Pancreas (tissue), 10 donors: ENCODE measurements around the gene IQGAP2. TPM values are rescaled to one million over a fixed set of nuclear protein-coding genes. Genes with fewer than 3 reads are reported as not detected.

Experiments
- ATAC-seq, 4 donors: fragments of 200-7000 bp; cut with Tn5 transposase; one replicate each; pipeline versions ENCODE4 v1.8.0 to v1.9.1; 2020; ENCODE audit warnings: mild to moderate bottlenecking in 4 of 4, moderate library complexity in 4 of 4
- DNase-seq, 6 donors: peaks; one replicate each; pipeline ENCODE4 v3.0.0-alpha.2; 2020
- FAIRE-seq: peaks from 2 replicates; lab custom pipeline; 2012; peaks lifted over from hg19 to GRCh38; lab: Jason Lieb, UNC
- H3K27ac ChIP-seq, 4 donors: fragments of 200-600 bp; sonication (generic); 1 replicate in 3 of 4; 2 replicates in 1 of 4; pipeline versions ENCODE4 v1.5.0 to v1.8.0; 2020
- H3K27me3 ChIP-seq, 4 donors: fragments of 200-600 bp; one replicate each; pipeline ENCODE4 v1.8.0; 2021
- H3K36me3 ChIP-seq, 3 donors: fragments of 200-600 bp; sonication (generic) in 1 of 3; one replicate each; pipeline versions ENCODE4 v1.5.0 to v1.8.0; 2020 to 2021
- H3K4me1 ChIP-seq, 3 donors: fragments of 200-600 bp; one replicate each; pipeline ENCODE4 v1.8.0; 2021
- H3K4me3 ChIP-seq, 4 donors: fragments of 200-600 bp; sonication (generic) in 2 of 4; one replicate each; pipeline versions ENCODE4 v1.5.0 to v1.8.0; 2020 to 2021
- H3K9me3 ChIP-seq, 4 donors: fragments of 200-600 bp; one replicate each; pipeline ENCODE4 v1.8.0; 2021
- CTCF ChIP-seq, 4 donors: fragments of 200-600 bp; sonication (generic) in 3 of 4; IDR thresholded peaks; one replicate each; pipeline versions ENCODE4 v1.5.0 to v1.8.0; 2021; ENCODE audit warnings: antibody characterized with exemption in 4 of 4
- WGBS, 2 donors: extraction: QIAGEN DNeasy Blood & Tissue Kit; methylation state at CpG; one replicate each; pipeline ENCODE4 v1.1.7; 2013; 5-methylcytosine and 5-hydroxymethylcytosine counted together
- intact Hi-C, 3 donors: fragments of 100-400 bp; cut with DNase I; formaldehyde crosslinking; loops; one replicate each; pipeline versions ENCODE4 v1.11.1 to v1.14.2; 2022
- polyA plus RNA-seq, 2 donors: library from polyadenylated mRNA; stranded (reverse); fragments of 200-250 nt; gene quantifications; one replicate each; pipeline ENCODE4 v1.2.3, GENCODE V29; 2013
- total RNA-seq, 6 donors: library from RNA; stranded (reverse); fragmentation: NEBNext Ultra II Directional in 4 of 6; extraction: Animal tissue kit (Norgen Biotek cat#: 25700) in 4 of 6; gene quantifications; one replicate each; pipeline versions ENCODE4 v1.2.1 to v1.2.4, GENCODE V29; 2021 to 2023
- donor health status: healthy with polysubstance abuse.
- donor health status: DM: no; HTN: no; CAD: no; lungs with moderate emphysema.
- donor health status: DM: no; HTN: no; CAD: no.
- donor health status: control.
- donor health status: control.
- donor health status: Bipolar disorder and iron deficiency.
- donor health status: DM: yes; HTN: yes; CAD: no.
- donor health status: DM: no; HTN: no; CAD: no.
- donor health status: DM: no; HTN: no; CAD: no.
- donor health status: DM: yes; HTN: yes; CAD: no.

IQGAP2 gene
- total and polyA plus RNA-seq, 8 donors, result 14.4 to 54.0 (median 35.2) TPM

- Histone ChIP-seq H3K4me1 (no peaks in the 10 kb centered on the region), H3K27me3 (no peaks in the 10 kb centered on the region), H3K27ac (no peak overlapping the region), H3K9me3 (no peaks in the 10 kb centered on the region), H3K4me3 (no peak overlapping the region), H3K36me3 (peaks cover 0 to 13% (median 0%) of the 10 kb centered on the region in 3 donors)
- no peak for DNase-seq
- no peak for ATAC-seq
- FAIRE-seq, result no peak
- no peak for TF ChIP-seq CTCF (IDR thresholded peaks at IDR 0.05)
- intact Hi-C loops, result no loop called here
Observed at GRCh38 chr5:76643371-76643770, 240.3 kb downstream of the IQGAP2 start.

- TF ChIP-seq CTCF (IDR thresholded peaks at IDR 0.05), result no peak
- H3K36me3 ChIP-seq, result peaks cover 0 to 8% (median 0%) of the 10 kb centered on the region in 3 donors
- intact Hi-C loops, result no loop called here
- no peak for DNase-seq
- FAIRE-seq, result no peak
- ATAC-seq, result no peak
- 93 to 100% methylated on average over 2 of the region's 2 CpGs for WGBS, 2 donors
- no peaks in the 10 kb centered on the region for H3K9me3 ChIP-seq
- no peak overlapping the region for H3K4me3 ChIP-seq
- no peak overlapping the region for H3K27ac ChIP-seq
- no peaks in the 10 kb centered on the region for H3K27me3 ChIP-seq
- H3K4me1 ChIP-seq, result no peaks in the 10 kb centered on the region
Observed at GRCh38 chr5:76649140-76649539, 246.1 kb downstream of the IQGAP2 start.

- Histone ChIP-seq H3K4me3 (no peak overlapping the region), H3K36me3 (peaks cover 0 to 16% (median 0%) of the 10 kb centered on the region in 3 donors), H3K27me3 (no peaks in the 10 kb centered on the region), H3K9me3 (no peaks in the 10 kb centered on the region), H3K4me1 (no peaks in the 10 kb centered on the region), H3K27ac (no peak overlapping the region)
- WGBS, 2 donors, result 69 to 74% methylated on average over 3 of the region's 3 CpGs
- FAIRE-seq (no peak), DNase-seq (no peak), ATAC-seq (no peak)
- intact Hi-C loops, result no loop called here
- TF ChIP-seq CTCF (IDR thresholded peaks at IDR 0.05), result no peak
Observed at GRCh38 chr5:76652809-76653414, 249.8 kb downstream of the IQGAP2 start.

- Histone ChIP-seq H3K36me3 (peaks cover 0 to 31% (median 3%) of the 10 kb centered on the region in 3 donors), H3K27me3 (no peaks in the 10 kb centered on the region), H3K4me1 (no peaks in the 10 kb centered on the region), H3K9me3 (no peaks in the 10 kb centered on the region), H3K4me3 (no peak overlapping the region), H3K27ac (no peak overlapping the region)
- WGBS, 2 donors, result 93 to 96% methylated on average over 3 of the region's 3 CpGs
- intact Hi-C loops, result no loop called here
- TF ChIP-seq CTCF (IDR thresholded peaks at IDR 0.05), result no peak
- no peak for DNase-seq
- ATAC-seq, result no peak
- no peak for FAIRE-seq
Observed at GRCh38 chr5:76657091-76657490, 254.0 kb downstream of the IQGAP2 start.

- Histone ChIP-seq H3K4me3 (no peak overlapping the region), H3K36me3 (peaks cover 0 to 33% (median 7%) of the 10 kb centered on the region in 3 donors), H3K27me3 (no peaks in the 10 kb centered on the region), H3K9me3 (no peaks in the 10 kb centered on the region), H3K4me1 (no peaks in the 10 kb centered on the region), H3K27ac (no peak overlapping the region)
- WGBS, 2 donors, result 49 to 54% methylated on average over 6 of the region's 6 CpGs
- ATAC-seq, result no peak
- FAIRE-seq, result no peak
- no peak for TF ChIP-seq CTCF (IDR thresholded peaks at IDR 0.05)
- intact Hi-C loops, result no loop called here
- DNase-seq, result no peak
Observed at GRCh38 chr5:76657683-76658311, 254.7 kb downstream of the IQGAP2 start.
